ENCODE data around the gene PTPRB. TPM values are rescaled to one million over a fixed set of nuclear protein-coding genes. Genes with fewer than 3 reads are reported as not detected.

PTPRB gene
- total and polyA plus RNA-seq, 10 donors = 3.7 to 252 (median 122) TPM

DNA sequence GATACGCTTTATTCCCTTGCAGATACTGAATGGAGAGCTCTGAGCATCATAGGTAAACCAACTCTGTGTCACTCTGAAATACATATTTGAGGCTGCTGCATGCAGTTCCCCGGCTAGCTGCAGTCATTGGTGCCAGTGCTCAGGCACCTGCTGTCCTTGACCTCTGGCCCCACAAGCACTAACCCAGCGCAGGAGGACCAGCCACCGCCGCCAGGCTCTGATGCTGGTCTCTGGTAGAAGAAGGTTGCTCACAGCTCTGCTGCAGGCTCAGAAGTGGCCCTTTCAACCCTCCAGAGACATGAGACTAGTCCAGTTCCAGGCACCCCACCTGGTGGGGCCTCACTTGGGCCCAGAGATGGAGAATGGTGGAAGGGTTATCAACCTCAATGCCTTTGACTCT lies 34.5 kb upstream of the PTPRB start:
- TF ChIP-seq POLR2AphosphoS5 (IDR thresholded peaks at IDR 0.05) = no peak
- TF ChIP-seq POLR2A (IDR thresholded peaks at IDR 0.05) = no peak
- Histone ChIP-seq H3K27me3 (replicated peaks in 1 of 7) (no peaks in the 10 kb centered on the region), H3K4me3 (no peak overlapping the region), H3K27ac (no peak overlapping the region), H3K9me3 (peaks cover 0 to 7% (median 0%) of the 10 kb centered on the region in 8 donors), H3K36me3 (no peaks in the 10 kb centered on the region), H3K4me1 (no peaks in the 10 kb centered on the region)
- 90 to 97% (median 94%) methylated on average over 5 of the region's 5 CpGs for WGBS, 5 donors
- peak; percentile 67 for DNase-seq
- intact Hi-C loops (cut with DNase I; ENCODE audit: low total_unique reads) = no loop called here

DNA sequence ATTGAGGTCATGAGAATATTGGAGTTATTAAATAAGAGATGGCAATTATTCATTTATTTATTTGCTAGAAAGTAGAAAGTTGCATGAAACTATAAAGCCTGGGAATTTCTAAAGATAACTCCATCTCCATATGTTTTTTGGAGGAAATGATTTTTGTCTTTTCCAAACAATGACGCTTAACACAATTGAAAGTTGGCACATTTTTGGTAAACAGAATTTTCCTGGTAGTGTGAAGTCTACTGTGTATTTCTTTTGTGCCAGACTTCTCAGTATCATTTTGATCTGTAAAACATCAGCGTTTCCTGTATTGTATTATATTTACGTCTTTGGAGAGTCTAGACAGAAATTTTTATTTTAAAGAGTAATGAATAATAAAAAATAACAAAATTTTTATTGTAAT lies 33.7 kb upstream of the PTPRB start:
- DNase-seq = no peak
- Histone ChIP-seq H3K4me3 (no peak overlapping the region), H3K36me3 (no peaks in the 10 kb centered on the region), H3K9me3 (peaks cover 0 to 5% (median 0%) of the 10 kb centered on the region in 8 donors), H3K4me1 (no peaks in the 10 kb centered on the region), H3K27me3 (replicated peaks in 1 of 7) (no peaks in the 10 kb centered on the region), H3K27ac (no peak overlapping the region)
- TF ChIP-seq, protein P1, sequence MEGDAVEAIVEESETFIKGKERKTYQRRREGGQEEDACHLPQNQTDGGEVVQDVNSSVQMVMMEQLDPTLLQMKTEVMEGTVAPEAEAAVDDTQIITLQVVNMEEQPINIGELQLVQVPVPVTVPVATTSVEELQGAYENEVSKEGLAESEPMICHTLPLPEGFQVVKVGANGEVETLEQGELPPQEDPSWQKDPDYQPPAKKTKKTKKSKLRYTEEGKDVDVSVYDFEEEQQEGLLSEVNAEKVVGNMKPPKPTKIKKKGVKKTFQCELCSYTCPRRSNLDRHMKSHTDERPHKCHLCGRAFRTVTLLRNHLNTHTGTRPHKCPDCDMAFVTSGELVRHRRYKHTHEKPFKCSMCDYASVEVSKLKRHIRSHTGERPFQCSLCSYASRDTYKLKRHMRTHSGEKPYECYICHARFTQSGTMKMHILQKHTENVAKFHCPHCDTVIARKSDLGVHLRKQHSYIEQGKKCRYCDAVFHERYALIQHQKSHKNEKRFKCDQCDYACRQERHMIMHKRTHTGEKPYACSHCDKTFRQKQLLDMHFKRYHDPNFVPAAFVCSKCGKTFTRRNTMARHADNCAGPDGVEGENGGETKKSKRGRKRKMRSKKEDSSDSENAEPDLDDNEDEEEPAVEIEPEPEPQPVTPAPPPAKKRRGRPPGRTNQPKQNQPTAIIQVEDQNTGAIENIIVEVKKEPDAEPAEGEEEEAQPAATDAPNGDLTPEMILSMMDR (IDR thresholded peaks at IDR 0.05 in 8 of 11, conservative IDR thresholded peaks at IDR 0.05 in 3 of 11) = no peak
- intact Hi-C loops (cut with DNase I; ENCODE audit: low total_unique reads) = no loop called here
- 63 to 79% (median 70%) methylated on average over 3 of the region's 3 CpGs for WGBS, 5 donors

DNA sequence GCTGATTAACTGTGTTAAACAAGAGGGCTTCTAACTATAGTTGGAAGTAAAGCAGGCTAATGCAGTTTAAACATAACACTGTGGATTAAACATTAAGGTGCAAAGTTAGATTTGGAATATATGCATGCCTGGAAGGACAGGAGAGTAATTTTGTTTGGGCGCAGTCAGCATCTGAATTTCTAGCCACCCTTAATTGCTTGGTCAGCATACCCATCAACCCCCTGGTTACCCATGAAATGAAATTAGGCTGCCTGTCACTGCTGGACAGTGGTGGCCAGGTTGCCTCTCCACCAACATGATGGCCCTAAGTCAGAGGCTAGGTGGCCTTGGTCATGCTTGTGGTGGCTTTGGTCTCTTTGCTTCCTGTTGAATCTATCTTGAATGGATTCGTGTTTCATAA lies 30.0 kb upstream of the PTPRB start:
- 87 to 100% (median 91%) methylated on average over 2 of the region's 2 CpGs for WGBS, 5 donors
- Histone ChIP-seq H3K36me3 (no peaks in the 10 kb centered on the region), H3K27ac (no peak overlapping the region), H3K4me1 (no peaks in the 10 kb centered on the region), H3K9me3 (no peaks in the 10 kb centered on the region), H3K27me3 (replicated peaks in 1 of 7) (no peaks in the 10 kb centered on the region), H3K4me3 (no peak overlapping the region)
- TF ChIP-seq POLR2A (IDR thresholded peaks at IDR 0.05) (no peak), POLR2AphosphoS5 (IDR thresholded peaks at IDR 0.05) (no peak)
- TF ChIP-seq, protein P1 (IDR thresholded peaks at IDR 0.05 in 8 of 11, conservative IDR thresholded peaks at IDR 0.05 in 3 of 11) = no peak
- DNase-seq = no peak
- intact Hi-C loops (cut with DNase I; ENCODE audit: low total_unique reads) = no loop called here

DNA sequence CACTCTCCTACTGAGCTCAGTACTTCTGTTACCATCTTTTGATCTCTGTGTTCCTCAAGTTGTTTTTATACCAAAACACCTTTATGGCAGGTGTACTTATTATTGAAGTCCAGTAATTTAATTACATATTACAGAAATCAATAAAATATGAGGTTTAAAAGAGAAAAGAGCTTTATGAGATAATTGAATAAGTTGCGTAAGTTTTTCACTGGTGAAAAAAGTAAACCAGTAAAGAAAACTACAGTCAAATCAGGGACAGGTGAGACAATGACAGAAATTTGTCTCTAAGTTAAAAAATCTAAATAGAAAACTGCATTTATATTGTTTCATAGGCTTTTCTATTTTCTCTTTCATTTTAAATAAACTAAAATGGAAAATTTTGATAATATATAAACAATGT lies 29.1 kb upstream of the PTPRB start:
- TF ChIP-seq POLR2A (IDR thresholded peaks at IDR 0.05) = no peak
- TF ChIP-seq, protein P1 (IDR thresholded peaks at IDR 0.05 in 8 of 11, conservative IDR thresholded peaks at IDR 0.05 in 3 of 11) = no peak
- no peak for TF ChIP-seq POLR2AphosphoS5 (IDR thresholded peaks at IDR 0.05)
- intact Hi-C loops (cut with DNase I; ENCODE audit: low total_unique reads) = no loop called here
- Histone ChIP-seq H3K4me3 (no peak overlapping the region), H3K9me3 (no peaks in the 10 kb centered on the region), H3K4me1 (no peaks in the 10 kb centered on the region), H3K27me3 (replicated peaks in 1 of 7) (no peaks in the 10 kb centered on the region), H3K27ac (no peak overlapping the region), H3K36me3 (no peaks in the 10 kb centered on the region)
- DNase-seq = no peak
- 94 to 97% (median 96%) methylated on average over 1 of the region's 1 CpG for WGBS, 5 donors

DNA sequence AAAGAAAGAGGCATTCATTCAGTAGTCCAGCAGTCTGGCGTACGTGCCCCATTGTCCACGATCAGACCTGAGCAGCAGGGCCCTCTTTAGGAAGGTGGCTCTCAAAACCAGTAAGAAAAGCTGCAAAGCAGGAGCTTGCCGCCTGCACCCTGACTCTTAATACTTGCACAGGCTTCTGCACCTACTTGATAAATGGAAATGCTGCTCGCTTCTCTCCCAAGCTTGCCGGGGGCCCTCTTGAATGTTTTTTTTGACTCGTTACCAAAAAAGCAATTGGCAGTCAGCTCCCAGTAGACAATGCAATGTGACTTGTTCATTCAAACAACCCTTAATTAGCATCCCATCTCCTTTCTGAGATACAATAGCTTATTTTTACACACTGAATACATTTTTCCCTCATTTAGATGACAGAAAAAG lies 27.2 kb upstream of the PTPRB start:
- intact Hi-C loops (cut with DNase I; ENCODE audit: low total_unique reads) = no loop called here
- Histone ChIP-seq H3K4me1 (no peaks in the 10 kb centered on the region), H3K27ac (no peak overlapping the region), H3K27me3 (replicated peaks in 1 of 7) (no peaks in the 10 kb centered on the region), H3K36me3 (no peaks in the 10 kb centered on the region), H3K4me3 (no peak overlapping the region), H3K9me3 (no peaks in the 10 kb centered on the region)
- no peak for TF ChIP-seq POLR2AphosphoS5 (IDR thresholded peaks at IDR 0.05)
- TF ChIP-seq, protein P1 (IDR thresholded peaks at IDR 0.05 in 8 of 11, conservative IDR thresholded peaks at IDR 0.05 in 3 of 11) = no peak
- no peak for TF ChIP-seq POLR2A (IDR thresholded peaks at IDR 0.05)
- WGBS, 5 donors = 75 to 84% (median 80%) methylated on average over 7 of the region's 7 CpGs
- no peak for DNase-seq

All from spleen (tissue), 11 donors.